ENCODE results near the gene CEMIP.

- TF ChIP-seq POLR2A (IDR thresholded peaks at IDR 0.05; ENCODE audit: low read depth, low read length) (no peak), NFE2L2 (IDR thresholded peaks at IDR 0.05; ENCODE audit: low read depth, low read length) (no peak), RFX5 (IDR thresholded peaks at IDR 0.05; ENCODE audit: low read depth, low read length) (no peak), BHLHE40 (IDR thresholded peaks at IDR 0.05; ENCODE audit: low read depth, low read length) (no peak), CEBPB (IDR thresholded peaks at IDR 0.05; ENCODE audit: low read depth, low read length) (no peak)
- TF ChIP-seq, protein P1, sequence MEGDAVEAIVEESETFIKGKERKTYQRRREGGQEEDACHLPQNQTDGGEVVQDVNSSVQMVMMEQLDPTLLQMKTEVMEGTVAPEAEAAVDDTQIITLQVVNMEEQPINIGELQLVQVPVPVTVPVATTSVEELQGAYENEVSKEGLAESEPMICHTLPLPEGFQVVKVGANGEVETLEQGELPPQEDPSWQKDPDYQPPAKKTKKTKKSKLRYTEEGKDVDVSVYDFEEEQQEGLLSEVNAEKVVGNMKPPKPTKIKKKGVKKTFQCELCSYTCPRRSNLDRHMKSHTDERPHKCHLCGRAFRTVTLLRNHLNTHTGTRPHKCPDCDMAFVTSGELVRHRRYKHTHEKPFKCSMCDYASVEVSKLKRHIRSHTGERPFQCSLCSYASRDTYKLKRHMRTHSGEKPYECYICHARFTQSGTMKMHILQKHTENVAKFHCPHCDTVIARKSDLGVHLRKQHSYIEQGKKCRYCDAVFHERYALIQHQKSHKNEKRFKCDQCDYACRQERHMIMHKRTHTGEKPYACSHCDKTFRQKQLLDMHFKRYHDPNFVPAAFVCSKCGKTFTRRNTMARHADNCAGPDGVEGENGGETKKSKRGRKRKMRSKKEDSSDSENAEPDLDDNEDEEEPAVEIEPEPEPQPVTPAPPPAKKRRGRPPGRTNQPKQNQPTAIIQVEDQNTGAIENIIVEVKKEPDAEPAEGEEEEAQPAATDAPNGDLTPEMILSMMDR (conservative IDR thresholded peaks at IDR 0.05; ENCODE audit: low read depth, low read length), result no peak
These were observed 85.5 kb downstream of the CEMIP start for GRCh38 chr15:80864666-80865065.

Data from IMR-90 (cell line).